Vagina (tissue), 2 donors: Measurements from ENCODE around the gene INTS3.

ENCODE experiments used
- POLR2A ChIP-seq, 2 donors: fragments of 450-650 bp; IDR thresholded peaks; one replicate each; pipeline ENCODE4 v1.6.1; 2017; ENCODE audit warnings: antibody characterized with exemption in 2 of 2, mild to moderate bottlenecking in 2 of 2, moderate library complexity in 2 of 2
- POLR2AphosphoS5 ChIP-seq, 2 donors: sonication (generic); formaldehyde crosslinking; IDR thresholded peaks; one replicate each; pipeline ENCODE4 v1.9.0; 2017; ENCODE audit warnings: antibody characterized with exemption in 2 of 2, mild to moderate bottlenecking in 2 of 2, low read depth in 1 of 2; ENCODE audit not compliant: insufficient read depth in 1 of 2

DNA sequence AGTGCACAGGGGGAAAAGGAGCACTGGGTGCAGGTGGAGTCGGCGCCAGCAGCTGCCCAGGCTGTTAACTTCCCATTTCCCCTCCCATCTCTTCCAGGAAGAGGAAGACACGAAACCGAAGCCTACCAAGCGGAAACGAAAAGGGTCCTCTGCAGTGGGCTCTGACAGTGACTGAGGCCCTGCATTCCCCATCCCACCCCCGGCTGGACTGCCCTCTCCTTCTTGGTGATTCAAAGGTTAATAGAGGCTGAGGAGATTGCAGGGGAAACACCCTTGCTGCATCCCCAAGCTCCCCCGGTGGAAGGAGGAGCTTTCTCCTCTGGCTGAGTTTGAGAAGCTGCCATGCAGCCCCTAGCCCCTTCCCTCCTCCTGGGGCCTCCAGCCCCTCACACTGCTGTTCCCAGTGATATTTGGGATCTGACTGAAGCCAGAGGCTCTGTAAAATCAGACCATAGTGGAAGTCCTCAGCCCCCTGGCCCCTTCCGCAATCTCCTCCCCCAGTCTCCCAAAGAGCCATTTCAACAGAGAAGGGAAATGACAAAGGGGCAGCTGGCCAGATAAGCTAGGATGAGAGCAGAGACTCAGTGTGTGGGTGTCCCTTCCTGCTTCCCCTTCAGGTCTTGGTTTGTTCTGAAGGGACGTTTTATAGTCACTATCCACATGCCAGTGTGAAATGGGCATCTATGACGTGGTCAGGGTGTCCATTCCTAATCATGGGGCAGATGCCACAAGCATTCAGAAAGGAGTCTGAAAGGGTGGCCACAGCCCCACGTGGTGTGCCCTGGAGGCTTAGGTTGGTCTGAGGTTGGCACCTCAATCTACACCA is 45.5 kb downstream of the INTS3 start:
- TF ChIP-seq POLR2AphosphoS5 (IDR thresholded peaks at IDR 0.05; ENCODE audit: insufficient read depth in 1 of 2, low read depth in 1 of 2) (no peak), POLR2A (IDR thresholded peaks at IDR 0.05) (no peak)
